WI38 (cell line): ENCODE results near the gene TWIST2.

Source experiments
- H3K4me3 ChIP-seq: 2 replicates; pipeline ENCODE4 v1.5.1; 2011; ENCODE audit warnings: low read depth, mild to moderate bottlenecking, control low read depth, low read length
- TF ChIP-seq, protein P1 (sequence below): IDR thresholded peaks from 2 replicates; pipeline ENCODE4 v1.5.1; 2012; ENCODE audit warnings: low read depth, mild to moderate bottlenecking, control low read depth, low read length

TWIST2 gene

DNA sequence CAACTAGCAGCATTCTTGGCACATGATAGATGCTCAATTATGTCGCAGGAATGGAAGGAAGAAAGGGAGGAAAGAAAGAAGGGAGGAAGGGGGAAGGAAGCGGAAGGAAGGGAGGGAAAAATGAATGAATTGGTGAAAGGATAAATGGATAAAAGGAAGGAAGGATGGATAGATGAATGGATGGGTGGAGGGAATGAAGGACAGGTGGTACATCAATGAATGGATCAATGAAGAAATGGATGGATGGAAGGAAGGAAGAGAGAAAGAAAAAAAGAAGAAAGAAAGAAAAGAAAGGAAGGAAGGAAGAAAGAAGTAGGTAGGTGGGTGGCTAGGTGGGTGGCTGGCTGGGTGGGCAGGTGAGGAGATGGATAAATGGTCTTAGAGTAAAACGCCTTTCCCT is 56.8 kb downstream of the TWIST2 start:
- TF ChIP-seq, protein P1, sequence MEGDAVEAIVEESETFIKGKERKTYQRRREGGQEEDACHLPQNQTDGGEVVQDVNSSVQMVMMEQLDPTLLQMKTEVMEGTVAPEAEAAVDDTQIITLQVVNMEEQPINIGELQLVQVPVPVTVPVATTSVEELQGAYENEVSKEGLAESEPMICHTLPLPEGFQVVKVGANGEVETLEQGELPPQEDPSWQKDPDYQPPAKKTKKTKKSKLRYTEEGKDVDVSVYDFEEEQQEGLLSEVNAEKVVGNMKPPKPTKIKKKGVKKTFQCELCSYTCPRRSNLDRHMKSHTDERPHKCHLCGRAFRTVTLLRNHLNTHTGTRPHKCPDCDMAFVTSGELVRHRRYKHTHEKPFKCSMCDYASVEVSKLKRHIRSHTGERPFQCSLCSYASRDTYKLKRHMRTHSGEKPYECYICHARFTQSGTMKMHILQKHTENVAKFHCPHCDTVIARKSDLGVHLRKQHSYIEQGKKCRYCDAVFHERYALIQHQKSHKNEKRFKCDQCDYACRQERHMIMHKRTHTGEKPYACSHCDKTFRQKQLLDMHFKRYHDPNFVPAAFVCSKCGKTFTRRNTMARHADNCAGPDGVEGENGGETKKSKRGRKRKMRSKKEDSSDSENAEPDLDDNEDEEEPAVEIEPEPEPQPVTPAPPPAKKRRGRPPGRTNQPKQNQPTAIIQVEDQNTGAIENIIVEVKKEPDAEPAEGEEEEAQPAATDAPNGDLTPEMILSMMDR: no peak
- H3K4me3 ChIP-seq: no peak overlapping the region

DNA sequence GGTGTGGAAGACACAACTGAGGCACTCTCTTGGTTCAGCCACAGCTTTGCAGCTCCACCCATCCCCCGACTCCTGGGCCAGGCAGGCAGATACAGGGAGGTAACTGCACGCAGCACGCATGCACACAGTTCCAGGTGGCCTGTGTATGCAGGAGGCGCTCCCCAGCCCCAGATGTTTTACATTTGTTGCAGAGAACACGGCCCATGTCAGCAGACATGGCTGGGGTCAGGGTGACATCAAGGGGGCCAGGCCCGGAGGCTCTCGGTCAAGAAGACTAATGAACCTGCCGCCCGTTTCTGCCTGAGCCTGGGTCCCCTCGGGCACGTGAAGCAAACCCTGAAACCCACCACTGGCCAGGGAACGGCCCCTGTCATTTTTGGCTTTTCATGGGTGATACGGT is 57.3 kb downstream of the TWIST2 start:
- TF ChIP-seq, protein P1: no peak
- no peak overlapping the region for H3K4me3 ChIP-seq

- TF ChIP-seq, protein P1: no peak
- no peak overlapping the region for H3K4me3 ChIP-seq
Observed at GRCh38 chr2:238905644-238906043, 57.8 kb downstream of the TWIST2 start.

- TF ChIP-seq, protein P1: no peak
- H3K4me3 ChIP-seq: no peak overlapping the region
Observed at GRCh38 chr2:238906254-238906935, 58.5 kb downstream of the TWIST2 start.

- H3K4me3 ChIP-seq: no peak overlapping the region
- TF ChIP-seq, protein P1: no peak
Observed at GRCh38 chr2:238906936-238907716, 59.2 kb downstream of the TWIST2 start.

- H3K4me3 ChIP-seq: no peak overlapping the region
- TF ChIP-seq, protein P1: no peak
Observed at GRCh38 chr2:238907717-238908173, 59.9 kb downstream of the TWIST2 start.
